ENCODE measurements around the gene MEIS1. TPM values are rescaled to one million over a fixed set of nuclear protein-coding genes. Genes with fewer than 3 reads are reported as not detected.

MEIS1 gene
- total and polyA plus RNA-seq, 4 donors: 9.0 to 158 (median 41.0) TPM

DNA sequence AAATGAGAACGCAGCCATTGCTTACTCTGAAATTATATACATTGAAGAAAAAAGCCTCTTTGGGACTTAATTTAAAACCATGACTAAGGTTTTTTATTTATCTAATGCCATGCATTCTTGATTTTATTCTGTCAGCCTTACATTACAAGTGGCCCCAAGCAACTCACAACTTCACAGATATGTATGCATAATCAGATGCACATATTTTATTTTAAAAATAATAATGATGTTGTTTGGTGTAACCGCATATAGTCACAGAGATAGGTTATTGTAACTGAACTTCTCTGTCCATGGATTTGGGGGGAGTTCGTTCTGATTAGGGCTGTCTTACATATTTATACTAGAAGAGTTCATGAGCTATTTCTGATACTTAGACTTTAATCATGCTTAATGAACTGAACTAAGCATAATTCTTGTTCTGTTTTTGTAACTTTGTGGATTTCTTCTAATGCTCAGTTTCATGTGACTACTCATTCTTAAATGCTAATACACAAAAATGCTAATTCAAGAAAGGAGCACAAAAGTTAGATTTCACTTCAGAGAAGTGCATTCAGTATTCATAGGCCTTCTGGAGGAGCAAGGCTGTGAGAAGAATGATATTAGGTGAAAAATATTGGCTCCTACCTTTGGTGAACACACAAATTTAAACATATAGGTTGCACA is 26.2 kb downstream of the MEIS1 start:
- H3K27me3 ChIP-seq (ENCODE audit: control insufficient read depth in 3 of 3, insufficient read depth in 3 of 3, low read length in 2 of 3): no peaks in the 10 kb centered on the region
- H3K4me1 ChIP-seq (ENCODE audit: control insufficient read depth in 5 of 5, insufficient read depth in 5 of 5, low read length in 5 of 5): peaks cover 0 to 61% (median 21%) of the 10 kb centered on the region in 5 donors
- DNase-seq: no peak
- no peak for ATAC-seq (ENCODE audit: insufficient read depth, low FRiP score)
- no peak overlapping the region for H3K27ac ChIP-seq (ENCODE audit: low read depth in 1 of 2, low read length in 1 of 2)
- H3K4me3 ChIP-seq: no peak overlapping the region
- 88 to 92% methylated on average over 3 of the region's 3 CpGs for WGBS, 2 donors
- no peaks in the 10 kb centered on the region for H3K9me3 ChIP-seq (ENCODE audit: control insufficient read depth in 4 of 4, insufficient read depth in 3 of 4, low read length in 3 of 4)
- no peak overlapping the region for H3K9ac ChIP-seq (ENCODE audit: insufficient read depth in 1 of 2, low read length in 2 of 2)
- TF ChIP-seq, protein P1, sequence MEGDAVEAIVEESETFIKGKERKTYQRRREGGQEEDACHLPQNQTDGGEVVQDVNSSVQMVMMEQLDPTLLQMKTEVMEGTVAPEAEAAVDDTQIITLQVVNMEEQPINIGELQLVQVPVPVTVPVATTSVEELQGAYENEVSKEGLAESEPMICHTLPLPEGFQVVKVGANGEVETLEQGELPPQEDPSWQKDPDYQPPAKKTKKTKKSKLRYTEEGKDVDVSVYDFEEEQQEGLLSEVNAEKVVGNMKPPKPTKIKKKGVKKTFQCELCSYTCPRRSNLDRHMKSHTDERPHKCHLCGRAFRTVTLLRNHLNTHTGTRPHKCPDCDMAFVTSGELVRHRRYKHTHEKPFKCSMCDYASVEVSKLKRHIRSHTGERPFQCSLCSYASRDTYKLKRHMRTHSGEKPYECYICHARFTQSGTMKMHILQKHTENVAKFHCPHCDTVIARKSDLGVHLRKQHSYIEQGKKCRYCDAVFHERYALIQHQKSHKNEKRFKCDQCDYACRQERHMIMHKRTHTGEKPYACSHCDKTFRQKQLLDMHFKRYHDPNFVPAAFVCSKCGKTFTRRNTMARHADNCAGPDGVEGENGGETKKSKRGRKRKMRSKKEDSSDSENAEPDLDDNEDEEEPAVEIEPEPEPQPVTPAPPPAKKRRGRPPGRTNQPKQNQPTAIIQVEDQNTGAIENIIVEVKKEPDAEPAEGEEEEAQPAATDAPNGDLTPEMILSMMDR (IDR thresholded peaks at IDR 0.05; ENCODE audit: control extremely low read depth, extremely low read depth): no peak
- peaks cover 0 to 70% (median 27%) of the 10 kb centered on the region in 4 donors for H3K36me3 ChIP-seq (ENCODE audit: control insufficient read depth in 4 of 4, insufficient read depth in 4 of 4, low read length in 4 of 4)

DNA sequence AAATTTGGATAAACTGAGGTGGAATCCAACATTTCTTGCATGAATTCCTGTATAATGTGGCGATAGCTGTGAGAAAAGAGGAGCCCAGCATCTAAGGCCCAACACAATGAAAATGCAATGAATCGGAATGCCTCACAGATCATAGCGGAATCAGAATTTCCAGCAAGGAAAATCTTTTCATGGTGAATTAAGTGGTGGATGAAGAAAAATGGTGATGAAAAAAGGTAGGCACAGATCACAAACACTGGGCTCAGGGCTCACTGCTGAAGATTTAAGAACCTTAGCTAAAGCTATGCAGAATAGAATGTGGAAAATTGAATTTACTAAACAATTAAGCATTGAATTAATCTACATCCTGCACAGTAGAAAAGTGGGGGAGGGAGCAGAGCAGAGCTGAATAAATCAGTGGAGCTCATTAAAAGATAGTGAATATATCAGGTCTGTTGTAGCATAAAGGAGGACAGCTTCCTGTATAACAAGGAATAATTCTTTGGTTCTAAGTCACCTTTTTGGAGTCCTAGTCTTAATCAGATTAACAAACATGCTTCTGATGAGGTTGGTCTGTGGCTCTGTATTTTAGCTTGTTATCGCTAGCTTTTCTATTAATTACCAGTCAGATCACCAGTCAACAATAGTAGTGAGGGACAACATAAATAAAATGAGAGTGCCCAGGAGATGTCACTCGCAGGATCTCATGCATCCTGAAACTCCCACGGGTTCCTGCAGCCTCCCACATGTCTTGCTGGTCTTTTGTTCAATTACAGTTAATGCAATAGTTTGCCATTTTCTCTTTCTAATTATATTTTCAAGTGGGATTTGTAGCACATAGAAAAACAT is 27.0 kb downstream of the MEIS1 start:
- Histone ChIP-seq H3K27ac (ENCODE audit: low read depth in 1 of 2, low read length in 1 of 2) (peak overlapping the region in 1 of 2 donors; percentile 12), H3K36me3 (ENCODE audit: control insufficient read depth in 4 of 4, insufficient read depth in 4 of 4, low read length in 4 of 4) (peaks cover 0 to 67% (median 27%) of the 10 kb centered on the region in 4 donors), H3K27me3 (ENCODE audit: control insufficient read depth in 3 of 3, insufficient read depth in 3 of 3, low read length in 2 of 3) (no peaks in the 10 kb centered on the region), H3K9ac (ENCODE audit: insufficient read depth in 1 of 2, low read length in 2 of 2) (no peak overlapping the region), H3K4me3 (no peak overlapping the region), H3K4me1 (ENCODE audit: control insufficient read depth in 5 of 5, insufficient read depth in 5 of 5, low read length in 5 of 5) (peaks cover 0 to 58% (median 21%) of the 10 kb centered on the region in 5 donors), H3K9me3 (ENCODE audit: control insufficient read depth in 4 of 4, insufficient read depth in 3 of 4, low read length in 3 of 4) (no peaks in the 10 kb centered on the region)
- no peak for DNase-seq
- WGBS, 2 donors: 71 to 83% methylated on average over 6 of the region's 6 CpGs
- TF ChIP-seq, protein P1 (IDR thresholded peaks at IDR 0.05; ENCODE audit: control extremely low read depth, extremely low read depth): no peak
- no peak for ATAC-seq (ENCODE audit: insufficient read depth, low FRiP score)

DNA sequence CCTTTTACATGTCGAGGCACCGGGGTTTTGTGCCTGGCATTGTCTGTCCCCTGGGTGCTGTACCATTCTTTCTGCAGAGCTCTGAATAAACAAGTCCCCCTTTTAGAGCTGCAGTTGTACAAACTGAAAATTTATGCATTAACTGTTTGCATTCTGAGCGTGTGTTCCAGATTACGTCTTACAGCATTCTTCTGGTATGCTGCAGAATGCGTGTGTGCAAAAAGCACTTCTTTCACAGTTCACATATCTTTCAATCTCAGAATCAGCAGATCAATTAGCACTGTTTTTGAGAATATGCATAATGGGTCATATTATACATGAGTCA is 27.5 kb downstream of the MEIS1 start:
- TF ChIP-seq, protein P1 (IDR thresholded peaks at IDR 0.05; ENCODE audit: control extremely low read depth, extremely low read depth): no peak
- H3K4me1 ChIP-seq (ENCODE audit: control insufficient read depth in 5 of 5, insufficient read depth in 5 of 5, low read length in 5 of 5): peaks cover 0 to 56% (median 21%) of the 10 kb centered on the region in 5 donors
- no peak for ATAC-seq (ENCODE audit: insufficient read depth, low FRiP score)
- H3K9ac ChIP-seq (ENCODE audit: insufficient read depth in 1 of 2, low read length in 2 of 2): no peak overlapping the region
- peak overlapping the region in 1 of 2 donors; percentile 12 for H3K27ac ChIP-seq (ENCODE audit: low read depth in 1 of 2, low read length in 1 of 2)
- no peaks in the 10 kb centered on the region for H3K9me3 ChIP-seq (ENCODE audit: control insufficient read depth in 4 of 4, insufficient read depth in 3 of 4, low read length in 3 of 4)
- H3K4me3 ChIP-seq: no peak overlapping the region
- peaks cover 0 to 63% (median 25%) of the 10 kb centered on the region in 4 donors for H3K36me3 ChIP-seq (ENCODE audit: control insufficient read depth in 4 of 4, insufficient read depth in 4 of 4, low read length in 4 of 4)
- H3K27me3 ChIP-seq (ENCODE audit: control insufficient read depth in 3 of 3, insufficient read depth in 3 of 3, low read length in 2 of 3): no peaks in the 10 kb centered on the region
- DNase-seq: no peak
- 56 to 76% methylated on average over 5 of the region's 5 CpGs for WGBS, 2 donors
